Measurements from ENCODE around the gene ARL5C. TPM values are rescaled to one million over a fixed set of nuclear protein-coding genes. Genes with fewer than 3 reads are reported as not detected.

ARL5C gene
- total and polyA plus RNA-seq, 2 donors (not counting 1 experiment from before 2014, with no cell fraction given), result not detected

DNA sequence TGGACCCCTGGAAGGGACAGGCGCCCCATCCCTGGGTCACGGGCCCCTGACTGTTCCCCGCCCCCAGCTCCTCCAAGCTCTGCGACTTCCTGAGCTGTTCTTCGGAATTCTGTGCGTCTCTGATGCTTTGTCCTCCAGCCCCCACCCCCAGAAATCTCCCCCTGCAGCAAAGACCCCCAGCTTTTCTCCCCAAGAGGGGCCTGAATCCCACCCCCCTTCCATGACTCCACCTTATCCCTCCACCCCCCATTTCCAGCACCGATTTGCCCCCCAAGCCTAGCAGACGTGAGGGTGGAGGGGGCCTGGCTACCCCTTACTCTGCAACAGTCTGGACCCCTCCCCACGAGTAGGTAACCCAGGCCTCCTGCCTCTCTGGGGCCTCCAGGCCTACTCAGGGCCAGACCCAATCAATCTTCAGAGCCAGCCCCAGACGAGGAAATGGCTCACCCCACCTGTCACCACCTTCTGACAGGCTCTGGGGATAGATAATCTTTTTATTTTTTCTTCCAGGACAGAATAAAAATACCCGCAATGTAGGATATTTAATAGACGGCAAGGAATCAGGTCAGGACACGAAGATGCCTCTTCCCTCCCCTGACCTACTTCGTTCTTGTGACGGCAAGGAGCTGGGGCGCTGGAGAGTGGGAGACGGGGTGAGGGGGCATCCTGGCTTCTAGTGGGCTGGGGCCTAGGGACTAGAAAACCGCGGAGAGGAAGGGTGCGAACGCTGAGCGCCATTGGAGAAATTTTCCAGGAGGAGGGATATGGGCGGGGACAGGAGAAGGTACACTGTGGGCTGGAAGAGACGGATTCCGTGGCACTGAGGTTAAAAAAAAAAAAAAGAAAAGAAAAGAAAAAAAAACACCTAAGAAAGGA lies 13.8 kb downstream of the ARL5C start:
- ChIA-PET CTCF (interaction anchor here (0.7 to 7.8 kb wide), 42 partner anchors 13 to 708 kb away, joined by 3 to 259 read pairs (median 6); partner anchors contain the start of genes ARL5C, FBXO47, LASP1 and MLLT6), POLR2A (interaction anchor here (0.6 to 2.3 kb wide), 7 partner anchors 13 to 400 kb away, joined by 3 to 13 read pairs (median 6); partner anchors contain the start of gene RPL19)
- peaks cover 25 to 34% of the 10 kb centered on the region in 2 donors for H3K4me1 ChIP-seq (ENCODE audit: control insufficient read depth in 2 of 2, insufficient read depth in 2 of 2, low read length in 2 of 2)
- H3K4me3 ChIP-seq (ENCODE audit: control extremely low read depth in 1 of 5, extremely low read depth in 1 of 5, insufficient read depth in 1 of 5, low read depth in 2 of 5, low read length in 4 of 5), result peak overlapping the region in 3 of 5 experiments; percentile 62 to 91 (median 82)
- no peak overlapping the region for H3K27ac ChIP-seq (ENCODE audit: low read length in 2 of 2)
- H4K20me1 ChIP-seq (ENCODE audit: control insufficient read depth, insufficient read depth, low read length, poor library complexity, severe bottlenecking), result no peaks in the 10 kb centered on the region
- H3K9me3 ChIP-seq (ENCODE audit: control extremely low read depth in 1 of 3, control insufficient read depth in 2 of 3, insufficient read depth in 1 of 3, low read length in 2 of 3), result no peaks in the 10 kb centered on the region
- H3K27ac Mint-ChIP-seq, result no peak overlapping the region
- H3K27me3 ChIP-seq (replicated peaks in 1 of 4; ENCODE audit: control extremely low read depth in 1 of 4, control insufficient read depth in 3 of 4, insufficient read depth in 4 of 4, low read length in 3 of 4), result peaks cover 0 to 35% (median 17%) of the 10 kb centered on the region in 4 experiments
- H2AFZ ChIP-seq (ENCODE audit: insufficient read depth, low read depth, low read length, poor library complexity, severe bottlenecking), result peak overlapping the region; percentile 64
- TF ChIP-seq EZH2 (IDR thresholded peaks at IDR 0.05; ENCODE audit: borderline replicate concordance, insufficient read depth, low read depth, low read length, poor library complexity, severe bottlenecking), result no peak
- H3K36me3 ChIP-seq (replicated peaks in 1 of 2; ENCODE audit: control extremely low read depth in 1 of 2, control insufficient read depth in 1 of 2, extremely low read depth in 1 of 2, insufficient read depth in 2 of 2, low read length in 1 of 2), result no peaks in the 10 kb centered on the region
- peaks cover 37% of the 10 kb centered on the region for H3K27me3 Mint-ChIP-seq
- no peaks in the 10 kb centered on the region for H3K9me3 Mint-ChIP-seq (ENCODE audit: insufficient read depth)
- H3K9ac ChIP-seq (ENCODE audit: low read length), result peak overlapping the region; percentile 86
- DNase-seq (peak; percentile 27), ATAC-seq (ENCODE audit: low read depth) (no peak)
- WGBS (ENCODE audit: insufficient coverage), result 18% methylated on average over 12 of the region's 25 CpGs
- intact Hi-C loops (cut with micrococcal nuclease), result loop anchor here (2.0 to 5.0 kb wide), 6 partner anchors 35 to 800 kb away; partner anchors contain the start of genes CACNB1, RPL23 and SOCS7
- H3K4me1 Mint-ChIP-seq, result peaks cover 30% of the 10 kb centered on the region
- peak overlapping the region; percentile 93 for H3K4me2 ChIP-seq (replicated peaks; ENCODE audit: low read depth, low read length, poor library complexity, severe bottlenecking)
- H3K4me3 Mint-ChIP-seq, result peak overlapping the region; percentile 94
- H3K79me2 ChIP-seq (ENCODE audit: control insufficient read depth, insufficient read depth, low read length), result no peaks in the 10 kb centered on the region

DNA sequence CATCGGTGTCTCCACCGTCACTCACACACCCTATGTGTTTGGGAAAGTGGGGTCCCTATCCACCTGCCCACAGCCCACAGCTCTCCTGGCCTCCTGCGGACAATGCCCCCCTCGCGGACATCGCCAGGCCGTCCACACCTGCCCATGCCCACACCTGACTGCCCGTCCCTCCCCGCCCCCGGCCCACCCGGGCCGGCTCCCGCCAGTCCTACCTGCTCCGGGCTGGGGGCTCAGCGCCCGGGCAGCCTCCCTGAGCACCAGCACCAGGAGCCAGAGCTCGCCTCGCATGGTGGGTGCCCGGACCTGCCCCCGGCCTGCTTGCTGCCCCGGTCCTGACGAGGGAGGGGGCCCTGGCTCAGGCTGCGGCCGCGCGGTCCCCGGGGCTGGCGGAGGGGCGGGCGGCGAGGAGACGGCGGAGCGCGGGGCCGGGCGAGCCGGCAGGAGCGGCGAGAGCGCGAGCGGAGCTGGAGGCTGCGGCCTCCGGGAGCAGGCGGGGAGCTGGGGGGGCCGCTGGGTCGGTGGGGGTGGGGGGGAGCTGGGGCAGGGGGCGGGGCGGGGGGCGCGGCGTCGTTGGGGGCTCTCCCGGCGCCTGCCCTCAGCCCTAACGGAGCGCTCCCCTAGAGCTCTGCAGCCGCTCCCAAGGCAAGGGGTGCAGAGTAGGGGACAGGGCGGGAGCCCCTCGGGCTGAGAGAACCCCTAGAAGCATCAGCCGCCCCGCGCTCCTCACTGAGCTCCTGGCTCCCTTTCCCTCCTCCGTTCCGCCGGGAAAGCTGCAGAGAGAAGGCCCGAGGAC lies 14.6 kb downstream of the ARL5C start, which contains the start of gene PLXDC1:
Gene PLXDC1 (minus strand): TSS at position 488 of the 793 bp plus-strand sequence. CDS start 200 bp downstream, at position 288.
- peak; percentile 41 for DNase-seq
- Mint-ChIP-seq H3K27ac (no peak within 1 kb of the TSS), H3K4me3 (peak within 1 kb of the TSS; percentile 94), H3K9me3 (ENCODE audit: insufficient read depth) (no peaks in the 10 kb centered on the region), H3K27me3 (peaks cover 38% of the 10 kb centered on the region), H3K4me1 (peaks cover 30% of the 10 kb centered on the region)
- Histone ChIP-seq H3K79me2 (ENCODE audit: control insufficient read depth, insufficient read depth, low read length) (no peaks in the 10 kb centered on the region), H3K27ac (ENCODE audit: low read length in 2 of 2) (no peak within 1 kb of the TSS), H4K20me1 (ENCODE audit: control insufficient read depth, insufficient read depth, low read length, poor library complexity, severe bottlenecking) (no peaks in the 10 kb centered on the region), H3K4me1 (ENCODE audit: control insufficient read depth in 2 of 2, insufficient read depth in 2 of 2, low read length in 2 of 2) (peaks cover 25 to 34% of the 10 kb centered on the region in 2 donors), H3K9ac (ENCODE audit: low read length) (no peak within 1 kb of the TSS), H3K36me3 (replicated peaks in 1 of 2; ENCODE audit: control extremely low read depth in 1 of 2, control insufficient read depth in 1 of 2, extremely low read depth in 1 of 2, insufficient read depth in 2 of 2, low read length in 1 of 2) (no peaks in the 10 kb centered on the region), H2AFZ (ENCODE audit: insufficient read depth, low read depth, low read length, poor library complexity, severe bottlenecking) (peak within 1 kb of the TSS; percentile 64), H3K4me2 (replicated peaks; ENCODE audit: low read depth, low read length, poor library complexity, severe bottlenecking) (peak within 1 kb of the TSS; percentile 93), H3K27me3 (replicated peaks in 1 of 4; ENCODE audit: control extremely low read depth in 1 of 4, control insufficient read depth in 3 of 4, insufficient read depth in 4 of 4, low read length in 3 of 4) (peaks cover 0 to 35% (median 17%) of the 10 kb centered on the region in 4 experiments), H3K9me3 (ENCODE audit: control extremely low read depth in 1 of 3, control insufficient read depth in 2 of 3, insufficient read depth in 1 of 3, low read length in 2 of 3) (no peaks in the 10 kb centered on the region), H3K4me3 (ENCODE audit: control extremely low read depth in 1 of 5, extremely low read depth in 1 of 5, insufficient read depth in 1 of 5, low read depth in 2 of 5, low read length in 4 of 5) (peak within 1 kb of the TSS in 3 of 5 experiments; percentile 26 to 82 (median 62))
- WGBS (ENCODE audit: insufficient coverage), result 1% methylated on average over 44 of the region's 68 CpGs
- TF ChIP-seq, protein P1, sequence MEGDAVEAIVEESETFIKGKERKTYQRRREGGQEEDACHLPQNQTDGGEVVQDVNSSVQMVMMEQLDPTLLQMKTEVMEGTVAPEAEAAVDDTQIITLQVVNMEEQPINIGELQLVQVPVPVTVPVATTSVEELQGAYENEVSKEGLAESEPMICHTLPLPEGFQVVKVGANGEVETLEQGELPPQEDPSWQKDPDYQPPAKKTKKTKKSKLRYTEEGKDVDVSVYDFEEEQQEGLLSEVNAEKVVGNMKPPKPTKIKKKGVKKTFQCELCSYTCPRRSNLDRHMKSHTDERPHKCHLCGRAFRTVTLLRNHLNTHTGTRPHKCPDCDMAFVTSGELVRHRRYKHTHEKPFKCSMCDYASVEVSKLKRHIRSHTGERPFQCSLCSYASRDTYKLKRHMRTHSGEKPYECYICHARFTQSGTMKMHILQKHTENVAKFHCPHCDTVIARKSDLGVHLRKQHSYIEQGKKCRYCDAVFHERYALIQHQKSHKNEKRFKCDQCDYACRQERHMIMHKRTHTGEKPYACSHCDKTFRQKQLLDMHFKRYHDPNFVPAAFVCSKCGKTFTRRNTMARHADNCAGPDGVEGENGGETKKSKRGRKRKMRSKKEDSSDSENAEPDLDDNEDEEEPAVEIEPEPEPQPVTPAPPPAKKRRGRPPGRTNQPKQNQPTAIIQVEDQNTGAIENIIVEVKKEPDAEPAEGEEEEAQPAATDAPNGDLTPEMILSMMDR (IDR thresholded peaks at IDR 0.05), result no peak
- TF ChIP-seq EZH2 (IDR thresholded peaks at IDR 0.05; ENCODE audit: borderline replicate concordance, insufficient read depth, low read depth, low read length, poor library complexity, severe bottlenecking), result peak; percentile 44
- ChIA-PET POLR2A (interaction anchor here (0.6 to 0.7 kb wide), 2 partner anchors 172 to 282 kb away, joined by 3 to 5 read pairs; partner anchors contain the start of gene LASP1), CTCF (interaction anchor here (0.7 to 7.8 kb wide), 8 partner anchors 14 to 313 kb away, joined by 3 to 259 read pairs (median 10); partner anchors contain the start of gene ARL5C)
- intact Hi-C loops (cut with micrococcal nuclease), result loop anchor here (5.0 kb wide), 5 partner anchors 34 to 799 kb away; partner anchors contain the start of genes CACNB1, RPL23 and SOCS7
- no peak for ATAC-seq (ENCODE audit: low read depth)

Measured in B cell (primary cell).